NT2/D1 (cell line): ENCODE results near the gene SLC25A25.

Experiments used
- DNase-seq: peaks from one replicate; pipeline ENCODE4 v3.0.0-alpha.2; 2011; ENCODE audit warnings: low read depth, low spot score
- H3K27me3 ChIP-seq: 2 replicates; pipeline ENCODE4 v1.6.0; 2011; ENCODE audit warnings: mild to moderate bottlenecking; ENCODE audit not compliant: insufficient read length, insufficient read depth
- H3K36me3 ChIP-seq: 2 replicates; pipeline ENCODE4 v1.6.1; 2011; ENCODE audit warnings: mild to moderate bottlenecking, low read length, mixed read lengths; ENCODE audit not compliant: insufficient read depth, insufficient read length
- H3K4me1 ChIP-seq: 2 replicates; pipeline ENCODE4 v1.5.1; 2011; ENCODE audit not compliant: insufficient read depth, insufficient read length
- H3K4me3 ChIP-seq: 2 replicates; pipeline ENCODE4 v1.5.1; 2011; ENCODE audit warnings: low read depth; ENCODE audit not compliant: insufficient read length
- H3K9ac ChIP-seq: 2 replicates; pipeline ENCODE4 v1.6.0; 2011; ENCODE audit warnings: low read depth; ENCODE audit not compliant: insufficient read length
- H3K9me3 ChIP-seq: 2 replicates; pipeline ENCODE4 v1.5.1; 2011; ENCODE audit warnings: mild to moderate bottlenecking, low read length; ENCODE audit not compliant: insufficient read depth
- SUZ12 ChIP-seq: IDR thresholded peaks from 2 replicates; pipeline ENCODE4 v1.6.1; 2011; ENCODE audit not compliant: insufficient read length, insufficient read depth; ENCODE audit errors: extremely low read depth
- YY1 ChIP-seq: IDR thresholded peaks from 2 replicates; pipeline ENCODE4 v1.6.1; 2011; ENCODE audit not compliant: insufficient read length, insufficient read depth
- ZNF274 ChIP-seq: IDR thresholded peaks from 2 replicates; pipeline ENCODE4 v1.6.1; 2011; ENCODE audit warnings: mild to moderate bottlenecking, low read depth, low read length

The SLC25A25 gene

GRCh38 chr9:128118472-128118857, 50.4 kb downstream of the SLC25A25 start:
- no peak overlapping the region for H3K9ac ChIP-seq
- TF ChIP-seq ZNF274 (no peak), SUZ12 (no peak), YY1 (no peak)
- DNase-seq, result no peak
- H3K27me3 ChIP-seq, result no peaks in the 10 kb centered on the region
- peaks cover 12% of the 10 kb centered on the region for H3K4me1 ChIP-seq
- no peaks in the 10 kb centered on the region for H3K9me3 ChIP-seq
- no peak overlapping the region for H3K4me3 ChIP-seq
- peaks cover 63% of the 10 kb centered on the region for H3K36me3 ChIP-seq

- DNase-seq, result no peak
- H3K36me3 ChIP-seq, result peaks cover 65% of the 10 kb centered on the region
- no peaks in the 10 kb centered on the region for H3K9me3 ChIP-seq
- H3K4me3 ChIP-seq, result no peak overlapping the region
- H3K27me3 ChIP-seq, result no peaks in the 10 kb centered on the region
- no peak for TF ChIP-seq SUZ12
- TF ChIP-seq ZNF274, result no peak
- TF ChIP-seq YY1, result no peak
- H3K9ac ChIP-seq, result no peak overlapping the region
- H3K4me1 ChIP-seq, result peaks cover 12% of the 10 kb centered on the region
These were observed 51.1 kb downstream of the SLC25A25 start for GRCh38 chr9:128118971-128119665.

DNA sequence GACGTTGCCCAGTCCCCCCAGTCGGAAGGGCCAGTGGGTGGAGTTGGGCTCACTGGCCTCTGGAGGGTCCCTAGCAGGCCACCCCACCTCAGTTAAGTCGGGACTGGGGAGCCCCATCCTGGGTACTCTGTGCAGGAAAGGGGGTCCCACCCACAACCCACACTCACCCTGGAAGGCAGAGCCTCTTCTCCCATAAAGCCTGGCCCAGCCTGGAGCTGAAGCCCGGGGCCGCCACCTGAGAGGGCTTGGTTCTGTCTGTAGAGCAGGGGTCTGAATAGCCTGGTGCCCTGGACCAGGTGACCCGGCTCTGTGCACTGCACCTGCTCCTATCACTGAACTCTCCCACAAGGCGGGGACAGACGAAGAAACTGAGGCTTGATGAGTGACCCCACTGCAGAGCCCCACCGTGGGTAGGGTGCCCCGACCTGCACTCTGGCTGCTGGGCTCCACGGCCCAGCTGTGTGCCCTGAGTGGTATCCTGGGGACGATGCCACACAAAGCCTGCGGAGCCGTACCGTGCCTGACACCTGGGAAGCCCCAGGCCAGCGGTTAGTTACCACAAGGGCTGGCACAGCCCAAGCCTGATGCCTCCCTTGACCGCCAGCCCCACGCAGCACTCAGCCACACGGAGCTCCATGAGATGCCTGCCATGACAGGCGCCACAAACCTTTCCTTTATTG, 52.2 kb downstream of the SLC25A25 start:
- Histone ChIP-seq H3K9me3 (no peaks in the 10 kb centered on the region), H3K4me1 (peaks cover 20% of the 10 kb centered on the region), H3K27me3 (no peaks in the 10 kb centered on the region), H3K36me3 (peaks cover 65% of the 10 kb centered on the region), H3K4me3 (no peak overlapping the region), H3K9ac (no peak overlapping the region)
- no peak for DNase-seq
- TF ChIP-seq YY1 (no peak), ZNF274 (no peak), SUZ12 (no peak)

GRCh38 chr9:128120741-128121465, 52.9 kb downstream of the SLC25A25 start:
- peaks cover 24% of the 10 kb centered on the region for H3K4me1 ChIP-seq

GRCh38 chr9:128121466-128121810, 53.4 kb downstream of the SLC25A25 start:
- no peak overlapping the region for H3K4me3 ChIP-seq
- H3K4me1 ChIP-seq, result peaks cover 28% of the 10 kb centered on the region
- no peak for DNase-seq
- no peaks in the 10 kb centered on the region for H3K9me3 ChIP-seq
- H3K27me3 ChIP-seq, result no peaks in the 10 kb centered on the region
- no peak overlapping the region for H3K9ac ChIP-seq
- TF ChIP-seq ZNF274 (no peak), YY1 (no peak), SUZ12 (no peak)
- H3K36me3 ChIP-seq, result peaks cover 65% of the 10 kb centered on the region

More at GRCh38 chr9:128120741-128121465, 52.9 kb downstream of the SLC25A25 start:
- Histone ChIP-seq H3K27me3 (no peaks in the 10 kb centered on the region), H3K4me3 (no peak overlapping the region), H3K9ac (no peak overlapping the region), H3K36me3 (peaks cover 65% of the 10 kb centered on the region), H3K9me3 (no peaks in the 10 kb centered on the region)
- no peak for TF ChIP-seq SUZ12
- no peak for TF ChIP-seq ZNF274
- TF ChIP-seq YY1, result no peak
- DNase-seq, result no peak

DNA sequence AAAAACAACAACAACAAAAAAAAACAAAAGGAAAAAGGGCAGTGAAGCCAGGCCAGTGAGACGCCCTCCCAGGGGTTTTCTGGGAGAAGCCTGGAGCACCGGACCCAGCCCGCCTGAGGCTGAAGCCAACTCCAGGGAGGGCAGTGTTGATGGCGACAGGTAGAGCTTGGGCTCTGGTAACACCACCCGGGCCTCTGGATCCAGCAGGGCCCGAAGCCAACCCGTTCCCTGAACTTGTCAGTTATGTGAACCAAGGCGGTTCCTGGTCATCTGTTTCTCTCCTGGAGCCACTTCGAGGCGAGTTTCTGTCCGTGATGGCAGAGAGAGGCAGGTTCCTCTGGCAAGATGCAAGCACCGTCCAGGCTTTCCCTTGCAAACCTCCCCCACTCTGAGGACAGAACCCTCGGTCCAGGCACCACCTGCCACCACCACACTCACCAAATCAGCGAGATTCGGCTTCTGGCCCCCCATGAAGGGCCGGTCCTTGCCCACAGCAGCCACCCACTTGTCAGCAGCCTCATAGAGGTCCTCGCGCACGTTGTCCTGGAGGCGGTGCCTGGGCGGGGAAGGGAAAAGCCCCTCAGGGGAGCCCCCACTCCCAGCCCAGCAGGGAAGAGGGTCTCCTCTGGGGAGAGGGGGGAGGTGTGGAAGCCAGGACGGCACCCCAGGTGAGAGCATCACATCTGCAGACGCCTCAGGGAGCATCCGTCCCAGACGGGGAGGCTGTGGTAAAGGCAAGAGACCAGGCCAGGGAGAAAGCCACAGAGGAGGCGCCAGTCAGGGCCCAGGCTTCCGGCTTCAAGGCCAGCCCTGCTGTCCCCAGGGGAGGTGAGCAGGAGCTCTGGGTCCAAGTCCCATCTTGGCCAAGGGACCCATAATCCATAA, 54.1 kb downstream of the SLC25A25 start:
- H3K4me3 ChIP-seq, result no peak overlapping the region
- no peaks in the 10 kb centered on the region for H3K9me3 ChIP-seq
- H3K9ac ChIP-seq, result no peak overlapping the region
- H3K27me3 ChIP-seq, result no peaks in the 10 kb centered on the region
- peaks cover 62% of the 10 kb centered on the region for H3K36me3 ChIP-seq
- TF ChIP-seq YY1 (no peak), SUZ12 (no peak), ZNF274 (no peak)
- DNase-seq, result no peak
- H3K4me1 ChIP-seq, result peaks cover 28% of the 10 kb centered on the region
